Activated CD4-positive, CD25-positive, alpha-beta regulatory T cell (primary cell): Measurements from ENCODE around the gene AGBL5.
A peak's percentile ranks its signal among the peaks of the same experiment; 100 is the strongest.
"Not testable (repeated sequence)": the region's sequence is repeated elsewhere in the genome, so short reads cannot be mapped to it uniquely, and the experiment has no call there.

Experiments used
- DNase-seq, 4 experiments: peaks; one replicate each; lab custom pipeline; 2025; lab: John Stamatoyannopoulos, UW

Gene AGBL5

GRCh38 chr2:27053321-27053720 lies 1.9 kb downstream of the AGBL5 start:
- no peak for DNase-seq

GRCh38 chr2:27053776-27054175 lies 2.3 kb downstream of the AGBL5 start:
- DNase-seq, result no peak

GRCh38 chr2:27054721-27055120 lies 3.3 kb downstream of the AGBL5 start:
- DNase-seq, result no peak

- no peak for DNase-seq
These were observed 5.7 kb downstream of the AGBL5 start for GRCh38 chr2:27057184-27057583.

DNA sequence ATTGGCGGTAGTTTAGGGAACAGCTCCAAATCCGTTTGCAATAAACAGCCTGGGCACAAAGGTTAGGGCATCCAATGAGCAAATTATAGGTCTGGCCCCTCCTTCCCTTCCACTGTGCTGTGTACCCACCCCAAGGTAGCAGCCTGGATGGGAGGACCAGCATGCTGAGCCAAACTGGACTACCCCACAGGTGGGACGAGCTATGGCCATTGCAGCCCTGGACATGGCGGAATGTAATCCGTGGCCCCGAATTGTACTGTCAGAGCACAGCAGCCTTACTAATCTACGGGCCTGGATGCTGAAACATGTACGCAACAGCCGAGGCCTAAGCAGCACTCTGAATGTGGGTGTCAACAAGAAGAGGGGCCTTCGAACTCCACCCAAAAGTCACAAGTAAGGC lies 6.7 kb downstream of the AGBL5 start:
- DNase-seq, result no peak

GRCh38 chr2:27059141-27059820 lies 7.8 kb downstream of the AGBL5 start:
- no peak for DNase-seq

DNA sequence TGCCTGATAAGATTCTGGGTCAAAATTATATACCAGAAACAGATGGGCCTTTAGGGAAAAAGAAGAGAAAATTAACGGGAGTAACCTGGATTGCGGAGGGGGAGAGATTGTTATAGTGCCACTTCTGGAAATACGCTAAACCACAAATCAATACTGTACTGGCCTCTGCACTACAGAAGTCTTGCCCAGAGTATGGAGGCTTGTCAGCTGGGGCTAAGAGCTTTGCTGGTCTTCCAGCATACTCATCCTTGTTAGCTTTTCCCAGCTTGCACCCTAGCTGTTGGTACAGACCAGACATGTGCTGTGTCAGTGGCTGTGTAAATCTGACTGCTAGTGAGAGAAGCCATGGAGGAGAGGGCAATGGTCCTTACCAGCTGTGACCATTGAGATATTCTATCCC lies 8.9 kb downstream of the AGBL5 start:
- no peak for DNase-seq

DNA sequence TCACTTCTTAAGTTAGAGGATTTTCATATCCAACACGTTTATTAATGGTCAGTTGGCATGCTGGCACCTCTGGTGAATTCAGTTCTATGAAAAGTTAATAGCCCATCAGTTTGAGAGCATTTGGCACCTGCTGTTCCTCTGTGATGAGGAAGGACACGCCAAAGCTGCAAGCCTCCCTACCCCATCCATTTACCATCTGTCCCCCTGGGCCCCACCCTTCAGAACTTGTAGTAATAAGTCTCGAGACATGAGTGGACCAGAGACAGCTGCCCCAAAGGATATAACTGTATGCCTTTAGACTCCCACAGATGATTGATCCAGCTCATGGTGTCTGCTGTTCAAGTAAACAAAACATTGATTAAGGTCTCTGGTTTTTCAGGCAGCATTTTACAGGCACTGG lies 13.7 kb downstream of the AGBL5 start:
- DNase-seq, result no peak

- no peak for DNase-seq
These were observed 15.9 kb downstream of the AGBL5 start for GRCh38 chr2:27067385-27067784.

DNA sequence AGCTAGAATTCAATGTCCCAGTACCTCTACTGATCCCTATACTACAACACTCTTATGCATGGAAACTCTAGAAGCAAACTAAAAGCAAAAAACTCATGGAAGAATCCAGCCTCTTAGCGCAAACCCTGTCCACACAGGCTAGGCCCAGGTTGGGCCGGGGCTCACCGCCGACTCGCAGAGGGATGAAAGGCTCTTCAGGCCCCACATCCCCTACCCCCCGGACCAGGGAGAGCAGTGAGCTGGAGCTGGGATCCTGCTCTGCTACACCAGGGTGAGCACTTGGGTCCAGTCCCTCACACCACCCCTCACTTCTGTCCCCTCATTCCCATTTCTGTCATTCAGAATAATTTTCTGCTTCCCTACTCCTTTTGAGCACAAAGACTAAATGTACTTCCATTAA lies 18.0 kb downstream of the AGBL5 start:
- DNase-seq, result no peak

DNA sequence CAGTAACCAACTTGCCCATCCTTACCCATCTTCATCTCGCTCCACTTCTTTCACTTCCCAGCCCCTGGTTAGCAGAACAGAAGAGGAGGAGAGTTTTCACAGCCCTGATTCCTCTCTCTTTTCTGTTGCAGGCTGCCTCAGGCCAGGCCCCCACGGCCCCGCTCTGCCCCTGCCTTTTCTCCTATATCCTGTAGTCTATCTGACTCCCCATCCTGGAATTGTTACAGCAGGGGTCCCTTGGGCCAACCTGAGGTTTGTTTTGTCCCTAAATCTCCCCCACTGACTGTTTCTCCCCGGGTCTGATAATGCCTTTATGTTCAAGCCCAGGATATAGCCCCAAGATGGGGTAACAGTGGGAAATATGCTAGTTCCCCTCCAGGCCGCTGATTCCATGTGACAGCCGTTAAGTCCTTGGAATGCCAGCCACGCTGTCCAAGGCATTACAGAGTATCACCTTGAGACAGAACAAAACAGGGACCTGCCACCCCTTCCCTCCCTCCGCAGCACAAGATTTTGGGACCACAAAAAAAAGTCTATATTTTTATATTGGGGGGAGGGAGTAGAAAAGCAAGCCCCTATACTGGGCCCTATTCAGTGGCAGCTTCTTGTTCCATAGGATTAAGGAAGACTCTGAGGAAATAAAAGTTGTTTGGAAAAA lies 18.6 kb downstream of the AGBL5 start:
- DNase-seq, result no peak

DNA sequence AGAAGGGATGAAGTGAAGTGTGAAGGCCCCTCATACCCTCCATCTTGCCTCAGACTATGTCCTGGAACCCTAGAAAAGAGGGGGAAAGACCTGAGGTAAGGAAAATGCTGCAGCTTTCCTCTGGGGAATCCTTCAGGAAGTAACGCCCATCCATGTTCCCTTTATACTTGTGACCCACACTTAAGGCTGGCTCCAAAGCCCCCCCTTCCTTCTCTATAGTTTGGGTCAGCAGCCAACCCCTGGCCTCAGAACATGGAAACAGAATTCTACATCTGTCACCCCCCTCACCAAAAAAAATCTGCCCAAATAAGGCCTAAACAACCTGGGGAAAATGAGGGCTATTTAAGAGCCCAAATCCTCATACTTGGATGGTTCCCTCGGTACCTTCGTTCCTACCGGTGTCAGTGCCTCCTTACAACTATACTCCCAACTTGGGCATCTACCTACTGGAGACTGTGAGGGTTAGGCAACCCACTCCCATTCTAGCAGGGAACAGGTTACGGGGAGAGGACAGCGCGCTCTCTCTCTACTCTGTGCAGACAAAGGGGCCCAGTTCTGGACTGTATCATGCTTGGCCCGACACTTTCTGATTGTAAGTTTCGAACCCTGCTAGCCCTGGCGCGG lies 19.3 kb downstream of the AGBL5 start:
- no peak for DNase-seq

DNA sequence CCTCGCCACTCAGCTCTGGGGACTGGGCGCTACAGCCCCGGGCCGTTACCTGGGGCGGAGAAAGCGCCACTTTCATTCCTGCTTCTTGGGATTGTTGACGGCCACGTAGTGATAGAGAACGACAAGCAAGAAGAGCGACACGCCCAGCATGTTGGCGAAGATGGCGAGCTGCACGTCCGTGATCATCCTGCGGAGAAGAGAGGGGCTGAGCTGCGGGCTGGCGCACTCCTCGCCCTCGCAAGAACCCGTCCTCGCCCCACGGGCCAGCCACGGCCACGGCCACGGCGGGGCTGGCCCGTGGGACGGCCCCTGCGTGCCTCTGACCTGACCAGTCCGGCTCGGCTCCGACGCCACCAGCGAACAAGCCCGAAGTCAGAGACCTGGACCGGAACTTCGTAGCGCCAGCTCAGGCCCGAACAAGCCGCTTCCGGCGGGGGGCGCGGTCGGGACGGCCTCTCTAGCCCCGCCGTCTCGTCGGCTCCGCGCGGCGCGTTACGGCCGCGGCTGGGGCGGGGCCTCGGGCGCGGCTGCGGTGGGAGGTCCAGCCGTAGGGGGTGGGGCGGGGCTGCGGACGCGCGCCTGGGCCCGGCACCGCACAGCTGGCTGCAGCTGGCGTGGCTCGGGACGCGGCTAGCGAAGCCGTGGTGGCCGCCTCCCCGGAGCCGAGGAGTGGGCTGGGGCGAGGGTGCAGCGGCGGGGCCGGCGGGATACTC lies 20.0 kb downstream of the AGBL5 start, which contains the start of gene OST4:
Gene OST4, minus strand, starts transcription at position 378 of the 713 bp plus-strand sequence.
- peak; percentile 81 to 90 (median 85) for DNase-seq

DNA sequence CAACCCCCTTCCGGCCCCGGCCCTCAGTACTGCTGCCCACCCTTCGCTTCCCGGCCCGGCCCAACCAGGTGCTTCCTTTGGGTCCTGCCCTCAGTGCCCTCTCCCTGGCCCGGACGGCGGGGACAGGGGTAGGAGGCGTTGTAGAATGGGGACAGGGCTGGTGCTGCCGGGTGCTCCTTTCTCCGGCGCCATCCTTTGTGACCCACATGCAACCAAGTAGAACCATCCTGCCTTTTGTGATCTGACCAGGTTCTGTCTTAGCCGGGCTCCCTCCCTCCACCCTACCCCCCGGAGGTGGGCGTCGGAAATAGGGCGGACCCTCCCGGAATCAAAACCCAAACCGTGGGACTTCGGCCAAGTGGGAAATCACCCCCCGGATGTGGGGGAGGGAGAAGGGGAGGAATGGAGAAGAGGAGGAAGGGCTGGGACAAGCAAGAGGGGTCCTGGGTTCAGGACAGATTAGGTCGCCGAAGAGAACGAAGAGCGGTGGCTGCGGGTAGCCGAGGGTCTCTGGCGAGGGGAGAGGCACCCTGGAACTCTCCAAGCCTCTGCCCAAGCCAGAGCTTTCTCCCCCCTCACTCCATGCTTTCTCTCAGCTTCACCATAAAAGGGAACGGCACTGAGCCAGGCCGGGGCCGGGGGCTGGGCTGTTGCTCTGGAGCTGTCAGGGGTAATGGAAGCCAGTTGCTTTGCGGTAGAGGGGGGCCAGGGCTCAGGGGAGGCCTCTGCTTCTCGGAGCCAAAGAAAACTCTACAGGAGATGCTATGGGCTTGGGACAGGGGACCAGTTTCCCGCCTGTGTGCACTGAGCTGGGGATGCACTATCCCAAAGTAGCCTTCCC lies 20.7 kb downstream of the AGBL5 start:
- peak in 1 of 4 experiments; percentile 16 for DNase-seq

DNA sequence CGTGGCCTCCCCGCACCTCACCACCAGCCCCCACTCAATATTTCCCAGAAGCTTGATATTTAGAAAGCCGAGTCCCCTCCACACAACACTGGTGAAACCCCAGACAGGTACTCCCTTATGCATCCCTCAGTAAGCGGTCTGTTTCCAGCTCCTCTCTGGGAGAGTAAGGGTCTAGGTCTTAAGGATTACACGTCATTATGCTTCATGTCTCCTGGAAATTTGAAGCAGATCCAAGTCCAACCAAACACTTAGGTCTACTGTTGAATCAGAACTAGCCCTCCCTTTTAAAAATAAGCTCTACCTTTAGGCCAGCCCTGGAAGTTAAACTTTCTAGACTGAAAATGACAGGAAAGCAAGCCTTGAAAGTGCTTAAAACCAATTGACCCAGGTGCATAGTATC lies 21.5 kb downstream of the AGBL5 start:
- DNase-seq, result no peak

DNA sequence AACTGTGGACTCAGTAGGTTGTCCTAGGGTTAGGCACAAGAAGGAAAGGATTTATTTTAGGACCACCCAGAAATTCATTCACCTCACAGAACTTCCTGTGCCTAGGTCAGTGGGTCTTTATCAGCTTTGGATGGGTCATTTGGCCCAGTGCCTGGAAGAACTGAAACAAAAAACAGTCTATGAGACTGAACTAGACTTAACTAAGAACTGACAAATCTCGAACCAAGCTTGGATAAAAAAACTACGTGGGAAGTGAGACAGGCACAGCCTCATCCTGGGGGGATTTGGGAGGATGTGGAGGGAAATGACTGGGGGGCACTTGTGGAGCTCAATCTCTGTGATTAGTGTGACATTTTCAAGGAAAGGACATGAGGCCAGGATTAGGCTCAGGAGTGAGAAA lies 22.3 kb downstream of the AGBL5 start:
- no peak for DNase-seq

GRCh38 chr2:27074738-27075565 lies 23.5 kb downstream of the AGBL5 start:
- peak in 1 of 4 experiments; percentile 34 for DNase-seq

GRCh38 chr2:27075566-27075871 lies 24.1 kb downstream of the AGBL5 start:
- DNase-seq, result not testable (repeated sequence)

DNA sequence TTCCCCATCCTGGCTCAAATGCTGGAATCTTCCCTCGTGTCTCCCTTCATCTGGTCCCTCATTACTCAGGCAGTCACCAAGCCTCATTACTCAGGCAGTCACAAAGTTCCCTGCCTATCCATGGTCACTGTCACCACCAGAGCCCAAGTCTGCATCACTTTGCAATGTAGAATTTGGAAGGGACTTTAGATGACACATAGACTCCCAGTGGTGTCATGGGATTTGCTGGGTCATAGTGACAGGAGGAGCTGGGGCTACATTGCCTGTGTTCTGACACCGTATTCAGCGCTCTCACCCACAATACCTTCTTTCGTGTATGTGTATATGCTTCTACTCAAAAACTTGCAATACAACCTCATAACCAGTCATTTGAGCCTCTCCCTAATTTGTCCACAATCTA lies 24.9 kb downstream of the AGBL5 start:
- DNase-seq, result no peak

GRCh38 chr2:27077231-27077630 lies 25.8 kb downstream of the AGBL5 start:
- no peak for DNase-seq
